Stimulated activated CD4-positive, alpha-beta T cell treated with anti-CD3 and anti-CD28 coated beads, Interleukin-12 subunit alpha, Interleukin-12 subunit beta, amount 100 ng/mL, for 4 hours (primary cell): ENCODE results near the gene SNAPIN.
A peak's percentile ranks its signal among the peaks of the same experiment; 100 is the strongest.

Experiments used
- DNase-seq: peaks from one replicate; pipeline ENCODE4 v3.0.0-alpha.2; 2020

Gene SNAPIN, protein sequence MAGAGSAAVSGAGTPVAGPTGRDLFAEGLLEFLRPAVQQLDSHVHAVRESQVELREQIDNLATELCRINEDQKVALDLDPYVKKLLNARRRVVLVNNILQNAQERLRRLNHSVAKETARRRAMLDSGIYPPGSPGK

DNA sequence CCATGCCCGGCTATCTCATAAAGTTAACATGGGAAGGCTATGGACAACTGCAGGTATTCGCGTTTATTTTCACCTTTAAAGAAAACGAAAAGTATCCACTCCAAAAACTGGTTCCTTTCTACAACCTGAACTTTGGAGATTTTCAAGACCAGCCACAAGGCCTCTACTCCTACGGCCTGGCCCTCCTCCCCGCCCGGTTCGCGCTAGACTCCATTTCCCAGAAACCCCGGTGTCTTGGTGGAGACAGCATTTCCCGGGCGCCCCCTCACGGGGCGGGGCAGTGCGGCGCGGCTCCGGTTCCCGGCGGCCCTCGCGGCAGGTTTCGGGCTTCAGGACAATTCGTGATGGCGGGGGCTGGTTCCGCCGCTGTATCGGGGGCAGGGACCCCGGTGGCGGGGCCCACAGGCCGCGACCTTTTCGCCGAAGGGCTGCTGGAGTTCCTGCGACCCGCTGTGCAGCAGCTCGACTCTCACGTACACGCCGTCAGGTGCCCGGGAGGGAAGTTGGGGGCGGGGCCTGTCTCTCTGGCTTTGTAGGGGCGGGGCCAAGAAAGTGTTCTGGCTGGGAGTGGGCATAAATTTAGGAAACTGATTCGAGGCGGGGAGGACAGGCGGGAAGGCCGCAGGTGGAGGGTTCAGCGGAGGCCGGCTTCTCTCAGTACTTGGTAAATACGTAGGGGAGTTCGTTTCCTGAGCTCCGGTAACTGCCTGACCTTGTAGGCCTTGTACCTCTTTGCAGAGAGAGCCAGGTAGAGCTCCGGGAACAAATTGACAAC is at the start of gene SNAPIN:
Gene SNAPIN (plus strand): TSS at position 304 of the 775 bp plus-strand sequence. CDS start 41 bp downstream, at position 345.
- peak; percentile 86 for DNase-seq

DNA sequence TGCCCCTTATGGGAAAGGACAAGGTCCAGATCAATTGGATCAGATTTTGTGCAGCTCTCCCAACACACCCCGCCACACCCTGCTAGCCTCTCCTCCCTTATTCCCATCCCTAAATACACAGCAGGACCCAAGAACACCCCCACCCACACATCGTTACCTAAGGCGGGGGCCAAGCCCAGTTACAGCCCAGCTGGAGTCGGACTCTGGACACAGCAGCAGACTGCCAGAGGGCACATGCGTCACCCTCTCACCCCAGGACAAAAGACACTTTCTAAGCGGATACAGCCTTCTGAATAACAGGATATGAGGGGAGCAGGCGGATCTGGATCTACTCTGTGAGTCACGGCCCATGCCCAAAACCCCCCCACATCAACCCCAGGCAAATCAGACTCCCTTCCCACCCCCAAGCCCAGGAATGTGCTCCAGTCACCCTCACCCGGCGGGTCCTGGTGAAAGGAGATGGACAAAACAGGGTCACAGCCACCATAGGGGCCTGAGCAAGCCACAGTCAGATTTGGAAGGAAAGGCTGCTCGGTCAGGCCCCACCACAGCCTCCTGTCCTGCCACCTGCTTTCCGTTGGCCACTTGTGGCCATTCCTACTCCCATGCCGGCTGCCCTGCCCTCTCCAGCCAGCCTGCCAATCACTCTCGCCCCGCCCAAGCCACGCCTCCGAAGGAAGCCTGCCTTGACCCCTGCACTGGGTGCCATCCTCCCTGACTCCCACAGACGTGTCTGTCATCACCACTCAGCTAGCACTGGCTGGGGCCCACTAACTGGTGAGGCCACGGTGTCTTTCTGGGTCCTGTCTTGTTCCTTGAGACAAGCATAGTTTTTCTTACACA is 49.5 kb upstream of the SNAPIN start:
- no peak for DNase-seq

DNA sequence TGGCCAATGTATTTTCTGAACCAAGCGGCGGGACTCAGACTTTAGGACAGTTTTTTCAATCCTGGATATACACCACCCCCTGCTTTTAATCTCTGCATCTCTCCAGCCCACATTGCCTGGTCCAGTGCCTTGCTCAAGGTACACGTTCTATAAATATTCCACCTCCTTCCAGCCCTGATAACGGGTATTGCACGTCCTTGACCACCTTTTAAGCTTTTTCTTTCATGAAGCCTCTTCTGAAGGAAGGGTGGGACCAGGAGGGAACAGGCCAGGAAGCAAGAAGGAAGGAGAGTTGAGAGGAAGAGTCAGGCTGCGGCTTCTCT is 49.0 kb upstream of the SNAPIN start:
- no peak for DNase-seq

DNA sequence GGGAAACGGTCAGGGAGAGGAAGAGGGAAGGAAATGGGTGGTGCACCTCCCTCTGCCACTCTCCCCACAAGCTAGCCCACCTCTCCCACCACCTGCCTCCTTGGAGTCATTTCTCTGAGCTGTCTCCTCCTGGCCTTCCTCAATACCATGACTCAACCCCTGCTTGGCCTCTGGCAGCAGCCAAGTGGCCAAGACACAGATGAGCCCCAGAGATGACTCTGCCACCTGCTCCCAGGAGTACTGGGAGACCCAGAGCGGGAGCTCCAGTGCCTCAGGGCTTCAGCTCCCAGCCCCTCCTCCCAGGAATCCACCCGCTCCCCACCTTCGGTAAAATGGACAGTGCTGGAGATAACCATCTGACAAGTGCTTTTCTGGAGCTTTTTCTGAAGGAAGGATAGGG is 48.2 kb upstream of the SNAPIN start:
- no peak for DNase-seq

DNA sequence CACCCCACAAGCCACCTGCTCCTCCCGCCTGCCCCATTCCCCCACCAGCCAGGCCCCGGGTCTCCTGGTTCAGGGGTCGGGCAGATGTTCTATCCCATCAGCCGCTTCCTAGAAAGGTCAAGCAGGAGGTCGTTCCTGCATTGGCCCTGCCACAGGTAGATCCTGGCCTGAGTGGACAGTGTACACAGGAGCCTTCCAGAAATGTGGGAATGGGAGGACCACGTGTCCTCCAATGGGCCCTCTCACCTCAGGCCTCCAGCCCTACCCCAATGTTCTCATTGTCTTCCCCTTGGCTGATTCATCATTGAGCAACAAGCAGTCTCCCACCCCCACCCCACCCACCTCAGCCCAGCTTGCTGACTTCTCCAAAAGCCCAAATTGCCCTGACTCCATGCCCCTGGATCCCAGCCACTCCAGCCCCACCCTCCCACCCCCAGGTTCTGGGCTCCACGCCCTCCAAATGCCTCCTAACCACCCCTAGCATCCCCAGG is 47.6 kb upstream of the SNAPIN start:
- DNase-seq = no peak

DNA sequence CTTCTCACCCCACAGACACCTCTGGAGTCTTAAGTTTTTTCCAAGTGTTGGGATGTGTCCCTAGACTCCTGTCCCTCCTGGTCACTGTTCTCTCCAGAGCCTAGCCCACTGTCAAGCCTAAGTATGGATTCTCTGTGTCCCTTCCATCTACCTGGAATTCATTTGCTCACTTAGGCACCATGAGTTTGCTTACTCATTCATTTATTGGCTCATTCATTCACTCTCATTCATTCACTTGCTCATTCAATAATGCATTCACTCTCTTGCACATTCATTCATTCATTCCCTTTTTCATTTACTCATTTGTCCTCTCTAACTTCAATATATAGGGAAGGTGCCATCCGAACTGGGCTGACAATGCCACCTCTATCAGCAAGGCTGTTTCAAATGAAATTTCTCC is 47.1 kb upstream of the SNAPIN start:
- no peak for DNase-seq

DNA sequence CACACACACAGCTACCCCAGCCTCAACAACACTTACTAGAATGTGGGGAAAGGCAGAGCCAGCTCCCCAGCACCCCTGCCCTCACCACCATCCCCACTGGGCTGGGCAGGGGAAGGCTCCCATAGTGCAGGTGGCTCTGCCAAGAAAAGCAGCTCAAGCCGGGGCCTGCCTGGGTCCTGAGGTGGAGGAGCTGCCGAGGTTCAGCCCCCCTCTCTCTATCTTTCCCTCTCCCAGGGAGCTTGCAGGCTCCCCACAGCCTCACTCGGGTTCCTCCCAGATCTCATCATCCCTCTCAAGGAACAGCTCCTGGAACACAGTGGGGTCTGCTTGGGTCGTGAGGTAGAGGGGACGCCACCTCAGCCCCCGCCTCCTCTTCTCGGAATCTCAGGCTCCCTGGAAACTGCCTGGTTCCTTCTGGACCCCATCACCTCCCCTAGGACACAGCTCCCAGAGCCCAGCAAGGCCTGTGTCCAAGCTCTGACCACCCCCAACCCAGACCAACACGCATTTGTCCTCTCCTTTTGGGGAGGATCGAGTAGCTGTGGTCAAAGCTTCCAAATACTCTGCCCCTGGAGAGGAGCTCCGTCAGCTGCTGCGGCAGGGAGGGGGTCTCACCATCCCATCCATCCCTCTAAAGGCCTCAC is 46.3 kb upstream of the SNAPIN start:
- DNase-seq = no peak

DNA sequence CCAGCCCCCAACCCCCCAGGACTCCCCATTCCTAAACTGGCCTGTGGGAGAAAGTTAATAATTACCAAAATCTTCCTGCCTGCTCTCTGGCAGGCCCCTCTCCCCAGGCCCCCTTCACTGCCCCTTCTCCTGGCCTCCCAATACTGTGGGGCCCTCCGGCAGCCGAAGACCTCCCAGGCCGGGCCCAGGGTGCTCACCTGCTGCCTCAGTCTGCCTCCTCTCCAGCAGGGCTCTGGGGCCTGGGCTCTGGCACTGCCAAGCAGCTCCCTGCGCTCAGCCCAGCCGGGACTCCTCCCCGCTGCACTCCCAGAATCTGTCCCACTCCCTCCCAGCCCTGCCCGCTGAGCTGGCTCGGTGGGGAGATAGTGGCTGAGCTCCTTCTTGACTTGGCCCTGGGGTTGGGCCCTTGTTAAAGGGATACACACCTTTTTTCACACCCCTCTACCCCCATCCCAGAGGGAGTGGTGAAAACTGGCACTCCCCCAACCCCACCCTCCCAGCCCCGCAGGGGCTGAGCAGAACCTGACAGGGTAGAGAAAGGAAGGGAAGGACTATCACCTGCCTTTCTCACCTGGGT is 45.7 kb upstream of the SNAPIN start, which contains the start of gene S100A16:
Gene S100A16 (minus strand): TSS at position 383 of the 577 bp plus-strand sequence. CDS start 4,986 bp downstream, outside the sequence.
- DNase-seq = no peak

DNA sequence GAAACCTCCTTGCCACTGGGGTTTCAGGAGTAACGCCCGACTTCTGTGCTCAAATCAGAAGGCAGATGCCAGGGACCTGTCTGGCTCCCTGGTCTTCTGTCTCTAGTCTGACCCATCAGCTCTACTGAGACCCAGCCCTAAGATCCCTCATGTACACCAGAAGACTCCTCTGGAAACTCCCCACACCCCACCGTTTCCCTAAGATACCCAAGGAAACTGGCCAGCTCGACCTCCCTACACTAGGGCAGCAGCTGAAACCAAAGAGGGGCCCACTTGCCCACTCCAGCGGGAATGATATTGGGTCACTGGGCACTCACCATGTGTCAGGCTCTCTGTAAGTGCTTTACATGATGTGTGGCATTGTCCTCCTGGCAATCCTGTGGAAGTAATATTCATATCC is 45.1 kb upstream of the SNAPIN start:
- DNase-seq = no peak

DNA sequence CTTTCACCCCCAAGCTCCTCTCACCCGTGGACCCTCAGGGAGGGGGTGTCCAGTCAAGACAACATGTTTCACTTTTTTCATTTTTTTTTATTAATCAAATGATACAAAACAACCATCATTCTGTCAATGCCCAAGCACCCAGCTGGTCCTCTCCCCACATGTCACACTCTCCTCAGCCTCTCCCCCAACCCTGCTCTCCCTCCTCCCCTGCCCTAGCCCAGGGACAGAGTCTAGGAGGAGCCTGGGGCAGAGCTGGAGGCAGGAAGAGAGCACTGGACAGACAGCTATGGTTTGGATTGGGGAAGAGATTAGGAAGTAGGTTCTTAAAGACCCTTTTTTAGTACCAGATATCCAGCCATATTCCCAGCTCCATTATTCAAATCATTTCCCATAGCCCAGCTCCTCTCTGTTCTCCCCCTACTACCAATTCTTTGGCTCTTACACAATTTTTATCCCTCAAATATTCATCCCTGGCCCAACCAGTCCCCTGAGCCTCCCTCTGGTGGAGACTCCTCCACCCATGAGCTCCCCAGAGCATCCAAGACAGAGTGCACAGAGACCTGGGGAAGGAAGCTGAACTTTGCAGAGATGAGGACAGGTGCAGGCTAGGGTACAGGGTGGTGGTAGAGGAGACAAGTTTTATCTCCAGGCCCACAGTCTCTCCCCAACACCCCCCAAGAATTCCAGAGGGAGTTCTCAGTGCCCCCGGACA is 44.2 kb upstream of the SNAPIN start:
- DNase-seq = no peak

DNA sequence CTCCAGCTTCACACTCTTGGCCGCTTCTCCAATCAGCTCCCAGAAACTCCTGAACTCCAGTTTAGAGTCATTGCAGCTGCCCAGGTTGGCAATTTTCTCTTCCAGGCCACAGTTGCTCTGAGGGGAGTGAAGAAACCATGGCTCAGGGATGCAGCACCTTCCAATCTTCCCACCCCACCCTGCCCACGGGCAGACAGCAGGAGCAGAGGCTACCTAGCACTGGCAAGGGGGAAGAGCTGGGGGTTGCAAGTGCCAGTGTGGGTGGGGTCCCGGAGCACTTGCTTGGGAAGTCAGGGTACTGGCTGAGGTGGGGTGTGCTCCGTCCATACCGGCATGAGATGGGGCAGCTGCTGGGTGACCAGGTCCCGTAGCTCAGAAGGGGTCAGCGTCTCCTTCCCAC is 43.6 kb upstream of the SNAPIN start:
- no peak for DNase-seq

DNA sequence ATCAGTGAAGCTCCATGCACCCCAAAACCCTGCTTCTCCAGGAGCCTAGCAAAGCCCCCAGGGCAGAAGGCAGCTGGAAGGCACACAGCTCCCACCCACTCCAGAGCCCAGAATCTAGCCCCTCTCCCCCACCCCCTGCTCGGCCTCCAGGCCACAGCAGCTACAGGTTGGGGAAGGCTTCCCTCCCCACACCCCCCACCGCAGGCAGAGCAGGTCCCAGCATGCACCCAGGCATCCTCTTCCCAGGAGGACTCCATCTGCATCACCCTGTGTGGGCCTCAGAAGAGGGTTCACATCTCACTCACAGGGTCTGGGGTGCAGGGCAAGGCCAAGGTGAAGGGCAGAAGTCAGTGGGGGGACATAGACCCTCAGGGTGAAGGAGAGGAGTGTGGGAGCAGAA is 43.1 kb upstream of the SNAPIN start:
- no peak for DNase-seq

DNA sequence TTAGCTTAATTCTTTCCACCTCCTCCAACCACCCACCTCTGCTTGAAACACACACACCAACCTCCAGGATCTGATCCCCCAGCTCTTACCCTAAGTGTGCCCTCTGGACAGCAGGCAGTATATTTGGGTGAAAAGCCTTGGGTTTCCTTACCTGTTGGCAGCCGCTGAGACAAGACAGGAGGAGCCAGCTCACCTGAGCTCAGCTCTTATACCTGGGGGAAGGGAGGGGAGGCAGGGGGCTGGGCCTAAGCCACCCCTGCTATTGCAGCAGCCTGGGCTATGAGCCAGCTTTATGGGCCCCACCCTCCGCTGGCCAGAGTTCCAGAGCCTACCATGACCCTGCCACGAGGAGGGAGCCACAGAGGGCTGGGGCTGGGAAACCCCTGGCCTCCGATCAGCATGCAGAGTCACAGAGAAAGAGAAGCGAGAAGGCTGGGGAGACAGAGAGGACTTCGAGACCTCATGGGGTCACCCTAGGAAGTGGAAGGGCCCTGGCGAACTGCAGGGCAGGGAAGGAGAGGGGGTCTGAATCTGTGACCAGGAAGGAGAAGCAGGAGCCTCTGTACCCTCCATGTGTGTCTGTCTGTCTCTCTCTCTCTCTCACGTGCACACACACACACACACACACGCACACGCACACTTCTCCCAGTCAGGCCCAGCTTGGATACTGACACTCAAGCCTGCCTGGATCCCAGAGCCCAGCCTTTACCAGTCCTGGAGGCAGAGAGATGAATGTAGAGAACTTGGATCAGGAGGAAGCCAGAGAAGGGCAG is 42.2 kb upstream of the SNAPIN start, which contains the start of gene S100A14:
Gene S100A14 (minus strand): TSS at position 182 of the 773 bp plus-strand sequence. CDS start 467 bp downstream, outside the sequence.
- DNase-seq = no peak

DNA sequence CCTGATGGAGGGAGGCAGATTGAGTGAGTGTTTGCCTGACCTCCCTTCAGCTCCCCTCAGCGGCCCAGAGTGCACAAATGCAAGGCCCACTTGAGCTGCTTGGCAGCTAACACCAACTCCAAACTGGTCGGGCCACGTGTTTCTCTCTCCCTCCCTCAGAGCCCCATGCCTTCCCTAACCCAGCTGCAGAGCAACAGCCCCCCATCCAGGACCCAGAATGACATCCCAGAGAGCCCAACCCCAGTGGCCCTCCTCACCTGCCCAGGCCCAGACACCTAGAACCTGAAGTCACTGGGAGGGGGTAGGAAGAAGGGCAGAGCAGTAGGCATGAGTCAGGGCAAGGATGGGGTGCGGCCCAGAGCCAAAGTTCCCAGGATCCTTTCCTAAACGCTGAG is 41.6 kb upstream of the SNAPIN start:
- no peak for DNase-seq

DNA sequence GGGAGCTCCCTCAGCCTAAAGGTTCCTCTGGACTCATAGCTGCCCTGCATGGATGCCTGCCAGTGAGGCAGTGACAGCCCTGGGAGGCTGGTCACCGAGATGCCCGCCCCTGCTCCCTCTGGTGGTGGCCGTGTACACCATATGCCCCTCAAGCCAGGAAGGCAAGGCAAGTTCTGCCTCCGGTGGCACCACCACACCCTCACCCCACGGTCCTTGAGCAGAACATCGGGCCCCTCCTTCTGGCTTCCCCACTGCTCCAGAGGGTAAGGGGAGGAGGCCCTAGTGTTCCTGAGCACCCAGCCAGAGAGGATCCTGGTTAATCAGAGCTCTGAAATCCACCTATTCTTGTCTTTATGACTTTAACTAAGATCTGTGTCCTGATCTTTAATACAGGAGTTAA is 40.8 kb upstream of the SNAPIN start:
- no peak for DNase-seq

DNA sequence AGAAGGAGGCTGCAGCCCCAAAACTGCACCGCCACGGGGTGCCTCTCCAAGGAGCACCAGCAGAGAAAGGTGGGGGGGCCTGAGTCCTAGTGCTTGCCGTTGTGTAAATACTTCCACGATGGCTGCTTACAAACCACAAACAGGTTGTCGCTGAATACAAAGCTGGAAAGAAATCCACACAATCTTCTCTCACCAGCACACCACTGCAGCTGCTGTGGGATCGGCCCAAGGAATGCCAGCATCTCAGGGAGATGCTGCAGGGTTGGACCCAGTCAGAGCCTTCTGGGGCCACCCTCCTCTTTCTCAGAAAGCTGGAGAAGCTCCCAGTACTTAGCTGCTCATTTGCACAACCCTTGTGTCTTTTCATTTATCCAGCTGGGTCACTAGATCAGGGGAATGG is 39.3 kb upstream of the SNAPIN start:
- no peak for DNase-seq

DNA sequence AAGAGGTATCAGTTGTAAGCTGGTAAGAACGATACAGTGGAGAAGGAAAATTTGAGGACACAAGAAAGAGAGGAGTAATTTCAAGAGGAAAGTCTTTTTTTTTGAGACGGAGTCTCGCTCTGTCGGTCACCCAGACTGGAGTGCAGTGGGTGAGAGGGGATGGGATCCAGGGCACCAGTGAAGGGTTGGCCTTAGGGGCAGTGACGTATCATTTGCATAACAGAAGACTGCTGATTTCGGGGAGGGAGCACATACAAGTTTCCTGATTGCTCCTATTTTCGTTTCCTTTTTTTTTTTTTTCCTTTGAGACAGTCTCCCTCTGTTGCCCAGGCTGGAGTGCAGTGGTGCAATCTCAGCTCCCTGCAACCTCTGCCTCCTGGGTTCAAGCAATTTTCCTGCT is 35.4 kb upstream of the SNAPIN start:
- no peak for DNase-seq

DNA sequence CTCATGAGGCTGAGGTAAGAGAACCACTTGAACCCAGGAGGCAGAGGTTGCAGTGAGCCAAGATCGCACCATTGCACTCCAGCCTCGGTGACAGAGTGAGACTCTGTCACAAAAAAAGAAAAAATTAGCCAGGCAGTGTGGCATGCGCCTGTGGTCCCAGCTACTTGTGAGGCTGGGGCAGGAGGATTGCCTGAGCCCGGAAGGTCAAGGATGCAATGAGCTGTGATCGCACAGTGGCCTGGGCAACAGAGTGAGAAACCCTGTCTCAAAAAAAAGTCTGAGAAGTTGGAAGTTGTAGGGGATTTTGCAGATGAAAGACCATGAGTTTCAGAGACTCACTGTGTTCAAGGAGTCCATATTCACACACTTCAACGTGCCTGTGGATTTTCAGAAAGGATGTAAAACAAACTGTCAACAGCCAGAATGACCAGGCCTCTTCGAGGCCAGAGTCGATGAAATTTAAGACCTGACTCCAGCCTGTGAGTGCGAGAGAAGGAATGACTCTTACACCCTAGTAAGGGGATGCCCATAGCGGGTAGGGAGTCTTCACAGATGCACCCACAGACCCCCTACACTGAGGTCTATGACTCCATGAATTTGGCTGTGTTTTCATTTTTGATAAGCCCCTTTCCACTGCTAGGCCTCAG is 33.4 kb upstream of the SNAPIN start:
- no peak for DNase-seq

DNA sequence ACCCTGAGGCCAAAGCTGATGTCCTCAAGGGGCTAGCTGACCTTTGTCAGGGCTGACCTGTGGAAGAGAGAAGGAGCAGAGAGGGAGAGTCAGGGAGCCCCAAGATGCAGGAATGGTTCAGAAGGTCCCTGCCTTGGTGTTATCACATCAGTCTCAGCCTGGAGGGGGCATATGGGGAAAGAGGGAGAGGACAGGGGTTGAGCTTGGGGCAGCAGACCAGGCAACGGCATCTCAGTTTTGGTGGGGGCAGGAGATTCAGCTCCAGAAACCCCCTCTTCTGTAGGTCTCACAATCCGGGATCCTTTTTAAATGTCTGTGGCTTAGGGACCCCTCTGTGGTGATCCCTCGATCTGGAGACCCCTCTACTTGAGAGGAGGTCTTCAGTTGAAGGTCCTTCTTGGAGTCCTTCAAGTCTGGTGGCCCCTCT is 32.0 kb upstream of the SNAPIN start:
- DNase-seq = no peak

DNA sequence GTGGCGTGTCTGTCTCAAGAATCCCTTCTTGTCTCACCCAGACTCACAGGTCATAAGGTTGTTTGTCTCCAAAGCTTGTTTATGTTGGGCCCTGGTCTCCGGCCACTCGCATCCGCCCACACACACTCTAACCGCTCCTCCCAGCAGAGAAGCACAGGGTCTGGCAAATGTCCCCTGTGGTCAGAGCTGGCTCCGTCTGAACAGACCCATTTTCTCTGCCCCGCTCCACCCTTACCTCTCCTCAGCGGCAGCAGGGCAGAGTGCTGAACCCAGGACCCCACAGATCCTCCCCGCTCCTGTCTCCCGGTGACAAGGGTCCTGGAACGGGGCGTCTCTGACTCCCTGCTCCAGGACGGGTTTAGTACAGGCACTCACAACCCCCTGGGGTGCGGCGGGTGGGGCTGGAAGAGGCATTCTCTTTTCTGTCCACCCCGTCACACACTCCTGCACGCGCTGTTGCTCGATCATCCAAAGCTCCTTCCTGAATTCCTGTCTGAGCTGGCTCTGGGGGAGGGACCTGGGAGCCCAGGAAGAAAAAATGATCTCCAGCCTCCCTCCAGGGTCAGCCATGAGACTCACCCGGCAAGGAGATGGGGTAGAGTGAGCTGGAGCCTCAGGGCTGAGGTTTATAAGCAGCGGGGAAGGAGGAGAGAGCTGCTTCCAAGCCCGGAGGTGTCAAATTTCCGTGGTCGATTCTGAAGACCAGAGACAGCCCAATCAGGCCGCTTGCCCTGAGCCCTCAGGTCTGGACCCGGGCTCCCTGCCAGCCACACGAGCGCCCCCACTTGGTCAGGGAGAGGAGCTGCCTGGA is 31.4 kb upstream of the SNAPIN start, which contains the start of gene S100A13:
Gene S100A13 (minus strand): TSS at position 602 of the 811 bp plus-strand sequence. CDS start 1,033 bp downstream, outside the sequence.
- DNase-seq = no peak
